Motor neuron (in vitro differentiated cells): ENCODE data around the gene ZNF429. TPM values are rescaled to one million over a fixed set of nuclear protein-coding genes. Genes with fewer than 3 reads are reported as not detected.
"Not testable (repeated sequence)": the region's sequence is repeated elsewhere in the genome, so short reads cannot be mapped to it uniquely, and the experiment has no call there.

ENCODE experiments used
- ATAC-seq, 8 experiments: fragments of 200-7000 bp; cut with Tn5 transposase; replicated peaks in 6 of 8; 2 replicates each; pipeline ENCODE4 v1.8.0; 2021; ENCODE audit warnings: mild to moderate bottlenecking in 8 of 8, moderate library complexity in 8 of 8
- H3K27ac ChIP-seq, 2 donors: fragments of 250-450 bp; sonication (Bioruptor Pico); 2 replicates each; pipeline ENCODE4 v1.9.0; 2021; ENCODE audit warnings: antibody characterized with exemption in 2 of 2, mild to moderate bottlenecking in 2 of 2, moderate library complexity in 1 of 2
- H3K4me1 ChIP-seq, 2 donors: fragments of 250-450 bp; sonication (Bioruptor Pico); replicated peaks in 1 of 2; 2 replicates each; pipeline ENCODE4 v1.6.1; 2021; ENCODE audit warnings: antibody characterized with exemption in 2 of 2, mild to moderate bottlenecking in 2 of 2, moderate library complexity in 1 of 2
- H3K4me3 ChIP-seq, 5 donors: fragments of 250-450 bp; sonication (Bioruptor Pico); 2 replicates each; pipeline ENCODE4 v1.9.0; 2021; ENCODE audit warnings: antibody characterized with exemption in 5 of 5, mild to moderate bottlenecking in 5 of 5, moderate library complexity in 4 of 5
- WGBS, 10 experiments: fragments of 450-650 bp; shearing (Covaris generic); methylation state at CpG; one replicate each; pipeline ENCODE4 v1.0.0; 2022; 5-methylcytosine and 5-hydroxymethylcytosine counted together
- in situ Hi-C, 9 experiments: fragments of 400-800 bp; cut with MboI; loops; one replicate each; pipeline ENCODE4 v1.15.0; 2021; ENCODE audit warnings: low sequenced_read_pairs in 9 of 9, low pct_unique_long_range_greater_than_20kb in 2 of 9; ENCODE audit not compliant: unreplicated experiment in 9 of 9
- total RNA-seq, 8 experiments: library from RNA; unstranded; fragments of 300-600 nt; gene quantifications; 2 replicates each; pipeline versions ENCODE4 v1.2.3 to v1.2.4, GENCODE V29; 2022

The ZNF429 gene
- total RNA-seq, 8 experiments from 2014 or later, result 2.6 to 18.6 (median 10.4) TPM

GRCh38 chr19:21559444-21559843 lies 54.0 kb downstream of the ZNF429 start:
- no peak for ATAC-seq
- 0 to 100% (median 50%) methylated on average over 1 to 2 of the region's 2 CpGs; no CpG with 5 or more reads in 5 of the 10 experiments for WGBS, 10 experiments
- no peak overlapping the region for H3K27ac ChIP-seq
- in situ Hi-C loops, result no loop called here
- no peaks in the 10 kb centered on the region for H3K4me1 ChIP-seq
- no peak overlapping the region for H3K4me3 ChIP-seq

GRCh38 chr19:21564406-21564805 lies 59.0 kb downstream of the ZNF429 start:
- Histone ChIP-seq H3K27ac (no peak overlapping the region), H3K4me1 (no peaks in the 10 kb centered on the region), H3K4me3 (no peak overlapping the region)
- ATAC-seq, result no peak
- 14 to 45% (median 45%) methylated on average over 1 of the region's 1 CpG; no CpG with 5 or more reads in 7 of the 10 experiments for WGBS, 10 experiments
- in situ Hi-C loops, result no loop called here

GRCh38 chr19:21566073-21566472 lies 60.7 kb downstream of the ZNF429 start:
- Histone ChIP-seq H3K4me3 (no peak overlapping the region), H3K27ac (no peak overlapping the region), H3K4me1 (no peaks in the 10 kb centered on the region)
- in situ Hi-C loops, result no loop called here
- 20 to 75% (median 45%) methylated on average over 2 to 3 of the region's 3 CpGs; no CpG with 5 or more reads in 3 of the 10 experiments for WGBS, 10 experiments
- peak in 2 of 8 experiments; percentile 65 to 80 for ATAC-seq

- H3K4me3 ChIP-seq, ATAC-seq, H3K27ac ChIP-seq, H3K4me1 ChIP-seq, in situ Hi-C loops: not testable (repeated sequence)
- WGBS, 10 experiments, result 60 to 100% (median 68%) methylated on average over 1 to 2 of the region's 4 CpGs; no CpG with 5 or more reads in 4 of the 10 experiments
Measured at GRCh38 chr19:21567806-21568205, 62.4 kb downstream of the ZNF429 start.

GRCh38 chr19:21568816-21569493 lies 63.6 kb downstream of the ZNF429 start:
- H3K4me3 ChIP-seq, result no peak overlapping the region
- in situ Hi-C loops, result no loop called here
- WGBS, 10 experiments, result 4 to 96% (median 71%) methylated on average over 3 to 19 of the region's 21 CpGs; no CpG with 5 or more reads in 1 of the 10 experiments

GRCh38 chr19:21569494-21569865 lies 64.1 kb downstream of the ZNF429 start:
- Histone ChIP-seq H3K4me3 (no peak overlapping the region), H3K27ac (no peak overlapping the region), H3K4me1 (no peaks in the 10 kb centered on the region)
- in situ Hi-C loops, result no loop called here
- peak in 2 of 8 experiments; percentile 60 to 69 for ATAC-seq
- WGBS, 10 experiments, result 5 to 100% (median 69%) methylated on average over 1 to 15 of the region's 16 CpGs; no CpG with 5 or more reads in 1 of the 10 experiments

More at GRCh38 chr19:21568816-21569493, 63.6 kb downstream of the ZNF429 start:
- Histone ChIP-seq H3K27ac (no peak overlapping the region), H3K4me1 (no peaks in the 10 kb centered on the region)
- ATAC-seq, result peak in 2 of 8 experiments; percentile 97 to 99

GRCh38 chr19:21571316-21571715 lies 65.9 kb downstream of the ZNF429 start:
- ATAC-seq, result no peak
- Histone ChIP-seq H3K27ac (no peak overlapping the region), H3K4me3 (no peak overlapping the region), H3K4me1 (no peaks in the 10 kb centered on the region)
- in situ Hi-C loops, result no loop called here
- WGBS, 10 experiments, result 0 to 54% (median 33%) methylated on average over 1 to 2 of the region's 2 CpGs; no CpG with 5 or more reads in 3 of the 10 experiments

- 0 to 96% (median 36%) methylated on average over 2 of the region's 2 CpGs for WGBS, 10 experiments
- in situ Hi-C loops, result no loop called here
- H3K27ac ChIP-seq, result no peak overlapping the region
- no peak for ATAC-seq
- no peaks in the 10 kb centered on the region for H3K4me1 ChIP-seq
- H3K4me3 ChIP-seq, result no peak overlapping the region
Measured at GRCh38 chr19:21574607-21575006, 69.2 kb downstream of the ZNF429 start.

GRCh38 chr19:21576481-21576880 lies 71.1 kb downstream of the ZNF429 start:
- H3K27ac ChIP-seq, result no peak overlapping the region
- in situ Hi-C loops, result no loop called here
- 57 to 96% (median 87%) methylated on average over 1 to 3 of the region's 3 CpGs; no CpG with 5 or more reads in 4 of the 10 experiments for WGBS, 10 experiments
- H3K4me1 ChIP-seq, result no peaks in the 10 kb centered on the region
- H3K4me3 ChIP-seq, result no peak overlapping the region
- ATAC-seq, result no peak

GRCh38 chr19:21580101-21580500 lies 74.7 kb downstream of the ZNF429 start:
- ATAC-seq, result no peak
- 3 to 90% (median 47%) methylated on average over 1 to 3 of the region's 3 CpGs for WGBS, 10 experiments
- in situ Hi-C loops, result no loop called here
- Histone ChIP-seq H3K27ac (no peak overlapping the region), H3K4me3 (no peak overlapping the region), H3K4me1 (no peaks in the 10 kb centered on the region)

GRCh38 chr19:21580818-21581217 lies 75.4 kb downstream of the ZNF429 start:
- H3K27ac ChIP-seq, result no peak overlapping the region
- 0 to 83% (median 60%) methylated on average over 1 of the region's 1 CpG; no CpG with 5 or more reads in 3 of the 10 experiments for WGBS, 10 experiments
- H3K4me1 ChIP-seq, result no peaks in the 10 kb centered on the region
- ATAC-seq, result no peak
- in situ Hi-C loops, result no loop called here
- H3K4me3 ChIP-seq, result no peak overlapping the region

GRCh38 chr19:21581646-21582240 lies 76.3 kb downstream of the ZNF429 start:
- no peak for ATAC-seq
- 40 to 100% (median 60%) methylated on average over 1 of the region's 1 CpG; no CpG with 5 or more reads in 3 of the 10 experiments for WGBS, 10 experiments
- Histone ChIP-seq H3K4me3 (no peak overlapping the region), H3K4me1 (no peaks in the 10 kb centered on the region), H3K27ac (no peak overlapping the region)
- in situ Hi-C loops, result no loop called here

- no peak overlapping the region for H3K27ac ChIP-seq
- ATAC-seq, result no peak
- in situ Hi-C loops, result no loop called here
- H3K4me3 ChIP-seq, result no peak overlapping the region
- H3K4me1 ChIP-seq, result no peaks in the 10 kb centered on the region
- 14 to 100% (median 50%) methylated on average over 1 to 5 of the region's 5 CpGs; no CpG with 5 or more reads in 2 of the 10 experiments for WGBS, 10 experiments
Measured at GRCh38 chr19:21584537-21584936, 79.1 kb downstream of the ZNF429 start.
